Mucosa of descending colon (tissue), 3 donors: Measurements from ENCODE around the gene MBD5. TPM values are rescaled to one million over a fixed set of nuclear protein-coding genes. Genes with fewer than 3 reads are reported as not detected.

Experiments
- ATAC-seq: fragments of 200-7000 bp; cut with Tn5 transposase; one replicate; pipeline ENCODE4 v1.9.1; 2020; ENCODE audit warnings: mild to moderate bottlenecking, moderate library complexity
- DNase-seq, 3 donors: peaks; one replicate each; pipeline ENCODE4 v3.0.0-alpha.2; 2020
- H3K36me3 ChIP-seq: fragments of 200-600 bp; one replicate; pipeline ENCODE4 v1.8.0; 2021; ENCODE audit warnings: low read depth, mild to moderate bottlenecking
- H3K4me1 ChIP-seq: fragments of 200-600 bp; one replicate; pipeline ENCODE4 v1.8.0; 2021; ENCODE audit warnings: low read depth, mild to moderate bottlenecking
- H3K4me3 ChIP-seq: fragments of 200-600 bp; one replicate; pipeline ENCODE4 v1.8.0; 2021; ENCODE audit warnings: mild to moderate bottlenecking
- H3K9me3 ChIP-seq: fragments of 200-600 bp; one replicate; pipeline ENCODE4 v1.8.0; 2021; ENCODE audit warnings: mild to moderate bottlenecking
- intact Hi-C, 2 donors: fragments of 100-400 bp; cut with DNase I in 1 of 2; cut with micrococcal nuclease in 1 of 2; formaldehyde crosslinking; loops; one replicate each; pipeline versions ENCODE4 v1.11.0 to v1.11.1; 2022; cut with DNase I, micrococcal nuclease
- total RNA-seq, 3 donors: library from RNA; stranded (reverse); fragmentation: NEBNext Ultra II Directional in 2 of 3; extraction: Animal tissue kit (Norgen Biotek cat#: 25700) in 2 of 3; gene quantifications; one replicate each; pipeline versions ENCODE4 v1.2.1 to v1.2.4, GENCODE V29; 2021 to 2023
- TF ChIP-seq, protein P1 (sequence below): fragments of 200-600 bp; IDR thresholded peaks from one replicate; pipeline ENCODE4 v1.8.0; 2022; ENCODE audit warnings: antibody characterized with exemption, mild to moderate bottlenecking
- donor health status: DM: no; HTN: no; CAD: no; lungs with moderate emphysema.
- donor health status: DM: no; HTN: no; CAD: no.
- donor health status: DM: no; HTN: yes; CAD: no.

The MBD5 gene
- total RNA-seq, 3 donors from 2014 or later, result 31.8 to 69.8 (median 43.8) TPM

DNA sequence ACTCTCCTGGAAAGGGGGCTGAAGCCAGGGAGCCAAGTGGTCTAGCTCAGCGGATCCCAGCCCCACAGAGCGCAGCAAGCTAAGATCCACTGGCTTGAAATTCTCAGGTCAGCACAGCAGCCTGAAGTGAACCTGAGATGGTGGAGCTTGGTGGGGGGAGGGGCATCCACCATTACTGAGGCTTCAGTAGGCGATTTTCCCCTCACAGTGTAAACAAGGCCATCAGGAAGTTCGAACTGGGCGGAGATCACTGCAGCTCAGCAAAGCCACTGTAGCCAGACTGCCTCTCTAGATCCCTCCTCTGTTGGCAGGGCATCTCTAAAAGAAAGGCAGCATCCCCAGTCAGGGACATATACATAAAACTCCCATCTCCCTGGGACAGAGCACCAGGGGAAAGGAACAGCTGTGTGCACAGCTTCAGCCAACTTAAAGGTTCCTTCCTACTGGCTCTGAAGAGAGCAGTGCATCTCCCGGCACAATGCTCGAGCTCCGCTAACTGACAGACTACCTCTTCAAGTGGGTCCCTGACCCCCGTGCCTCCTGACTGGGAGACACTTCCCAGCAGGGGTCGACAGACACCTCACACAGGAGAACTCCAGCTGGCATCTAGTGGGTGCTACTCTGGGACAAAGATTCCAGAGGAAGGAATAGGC lies 341.4 kb downstream of the MBD5 start:
- Histone ChIP-seq H3K9me3 (peaks cover 2% of the 10 kb centered on the region), H3K4me3 (no peak overlapping the region), H3K4me1 (no peaks in the 10 kb centered on the region), H3K36me3 (no peaks in the 10 kb centered on the region)
- intact Hi-C loops, result no loop called here
- ATAC-seq (no peak), DNase-seq (no peak)
- TF ChIP-seq, protein P1, sequence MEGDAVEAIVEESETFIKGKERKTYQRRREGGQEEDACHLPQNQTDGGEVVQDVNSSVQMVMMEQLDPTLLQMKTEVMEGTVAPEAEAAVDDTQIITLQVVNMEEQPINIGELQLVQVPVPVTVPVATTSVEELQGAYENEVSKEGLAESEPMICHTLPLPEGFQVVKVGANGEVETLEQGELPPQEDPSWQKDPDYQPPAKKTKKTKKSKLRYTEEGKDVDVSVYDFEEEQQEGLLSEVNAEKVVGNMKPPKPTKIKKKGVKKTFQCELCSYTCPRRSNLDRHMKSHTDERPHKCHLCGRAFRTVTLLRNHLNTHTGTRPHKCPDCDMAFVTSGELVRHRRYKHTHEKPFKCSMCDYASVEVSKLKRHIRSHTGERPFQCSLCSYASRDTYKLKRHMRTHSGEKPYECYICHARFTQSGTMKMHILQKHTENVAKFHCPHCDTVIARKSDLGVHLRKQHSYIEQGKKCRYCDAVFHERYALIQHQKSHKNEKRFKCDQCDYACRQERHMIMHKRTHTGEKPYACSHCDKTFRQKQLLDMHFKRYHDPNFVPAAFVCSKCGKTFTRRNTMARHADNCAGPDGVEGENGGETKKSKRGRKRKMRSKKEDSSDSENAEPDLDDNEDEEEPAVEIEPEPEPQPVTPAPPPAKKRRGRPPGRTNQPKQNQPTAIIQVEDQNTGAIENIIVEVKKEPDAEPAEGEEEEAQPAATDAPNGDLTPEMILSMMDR, result no peak

DNA sequence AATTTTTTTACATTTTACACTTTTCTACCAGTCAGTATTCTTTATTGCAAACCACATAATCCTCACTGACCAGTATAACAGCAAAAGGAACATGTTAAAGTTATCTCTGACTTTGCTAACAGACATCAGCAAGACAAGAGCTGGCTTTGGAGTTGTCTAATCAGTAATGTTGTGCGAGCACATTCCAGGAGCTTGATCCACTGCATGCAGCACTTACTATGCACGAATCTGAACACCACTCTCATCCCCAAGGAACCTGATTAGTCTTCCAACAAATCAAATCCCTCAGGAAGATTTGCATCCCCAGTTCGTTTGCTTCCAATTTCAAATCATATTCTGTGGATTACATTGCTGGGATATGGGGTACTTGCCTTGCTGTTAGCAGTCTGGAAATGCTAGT lies 354.3 kb downstream of the MBD5 start:
- TF ChIP-seq, protein P1, result no peak
- no peak for DNase-seq
- Histone ChIP-seq H3K36me3 (no peaks in the 10 kb centered on the region), H3K4me3 (no peak overlapping the region), H3K4me1 (no peaks in the 10 kb centered on the region), H3K9me3 (no peaks in the 10 kb centered on the region)
- ATAC-seq, result no peak
- intact Hi-C loops, result no loop called here

DNA sequence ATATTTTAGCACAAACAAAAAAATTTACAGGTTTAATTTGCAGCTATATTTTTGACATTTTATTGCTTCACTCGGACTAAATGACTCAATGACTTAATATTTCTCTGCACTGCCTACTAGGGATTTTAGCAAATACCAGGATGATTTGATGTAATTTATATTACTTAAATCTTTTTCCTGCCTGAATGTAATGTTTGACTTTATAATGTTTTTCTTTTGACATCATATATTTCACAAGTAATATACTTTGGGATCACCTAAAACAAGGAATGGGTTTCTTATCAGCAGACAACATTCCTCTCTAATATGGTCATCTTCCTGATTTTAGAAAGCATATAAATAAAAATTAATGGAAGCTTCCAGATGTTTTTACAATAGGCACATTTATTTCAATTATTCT lies 370.4 kb downstream of the MBD5 start:
- TF ChIP-seq, protein P1, result no peak
- intact Hi-C loops, result no loop called here
- DNase-seq (no peak), ATAC-seq (no peak)
- no peaks in the 10 kb centered on the region for H3K9me3 ChIP-seq
- no peaks in the 10 kb centered on the region for H3K4me1 ChIP-seq
- H3K36me3 ChIP-seq, result no peaks in the 10 kb centered on the region
- no peak overlapping the region for H3K4me3 ChIP-seq

DNA sequence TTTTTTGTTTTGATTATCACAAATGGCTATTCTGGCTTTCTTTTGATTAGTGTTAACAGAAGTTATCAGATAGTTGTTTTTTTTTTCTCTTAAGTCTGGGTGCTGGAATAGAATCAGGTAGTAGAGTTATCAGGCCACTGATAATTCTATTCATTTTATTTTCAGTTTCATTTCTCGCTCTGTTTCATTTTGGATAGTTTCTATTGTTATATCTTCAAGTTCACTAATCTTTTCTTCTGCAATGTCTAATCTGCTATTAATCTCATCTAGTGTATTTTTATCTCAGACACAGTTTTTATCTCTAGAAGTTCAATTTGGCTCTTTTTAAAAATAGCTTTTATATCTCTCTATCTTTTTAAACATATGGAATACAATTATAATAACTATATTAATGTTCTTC lies 381.9 kb downstream of the MBD5 start:
- ATAC-seq, result no peak
- intact Hi-C loops, result no loop called here
- no peaks in the 10 kb centered on the region for H3K9me3 ChIP-seq
- H3K4me1 ChIP-seq, result no peaks in the 10 kb centered on the region
- no peak for DNase-seq
- TF ChIP-seq, protein P1, result no peak
- no peaks in the 10 kb centered on the region for H3K36me3 ChIP-seq
- H3K4me3 ChIP-seq, result no peak overlapping the region

DNA sequence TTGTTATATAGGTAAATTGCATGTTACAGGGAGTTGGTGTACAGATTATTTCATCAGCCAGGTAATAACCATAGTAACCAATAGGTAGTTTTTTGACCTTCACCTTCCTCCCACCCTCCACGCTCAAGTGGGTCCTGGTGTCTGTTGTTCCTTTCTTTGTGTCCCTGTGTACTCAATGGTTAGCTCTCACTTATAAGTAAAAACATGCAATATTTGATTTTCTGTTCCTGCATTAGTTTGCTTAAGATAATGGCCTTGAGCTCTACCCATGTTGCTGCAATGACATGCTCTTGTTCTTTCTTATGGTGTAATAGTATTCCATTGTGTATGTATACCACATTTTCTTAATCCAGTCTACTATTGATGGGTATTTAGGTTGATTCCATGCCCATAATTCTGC lies 390.0 kb downstream of the MBD5 start:
- DNase-seq (no peak), ATAC-seq (no peak)
- H3K9me3 ChIP-seq, result peaks cover 15% of the 10 kb centered on the region
- no peak overlapping the region for H3K4me3 ChIP-seq
- no peaks in the 10 kb centered on the region for H3K4me1 ChIP-seq
- TF ChIP-seq, protein P1, result no peak
- H3K36me3 ChIP-seq, result no peaks in the 10 kb centered on the region
- intact Hi-C loops, result no loop called here

DNA sequence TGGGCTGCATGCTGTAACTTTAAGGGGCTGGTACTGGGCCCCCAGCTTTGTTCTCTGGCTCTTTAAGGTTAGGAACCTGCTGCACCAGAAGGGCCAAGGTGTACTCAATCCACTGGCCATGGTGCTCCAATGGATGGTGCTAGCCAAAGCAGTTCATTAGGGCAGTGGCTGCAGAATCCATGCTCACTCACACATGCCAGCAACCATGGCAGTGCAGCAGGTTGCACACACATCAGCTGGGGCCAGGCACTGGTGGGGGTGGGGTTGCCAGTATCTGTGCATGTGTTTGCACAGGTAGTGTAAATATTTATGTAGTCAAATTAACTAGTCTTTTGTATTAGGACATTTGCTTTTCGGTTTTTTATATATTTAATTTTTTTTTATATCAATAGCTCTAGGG lies 395.4 kb downstream of the MBD5 start:
- intact Hi-C loops, result no loop called here
- Histone ChIP-seq H3K9me3 (peaks cover 15% of the 10 kb centered on the region), H3K4me3 (no peak overlapping the region), H3K36me3 (no peaks in the 10 kb centered on the region), H3K4me1 (no peaks in the 10 kb centered on the region)
- TF ChIP-seq, protein P1, result no peak
- no peak for DNase-seq
- no peak for ATAC-seq
